Panc1 (cell line): ENCODE measurements around the gene CYB5B. TPM values are rescaled to one million over a fixed set of nuclear protein-coding genes. Genes with fewer than 3 reads are reported as not detected.

Experiments used
- ATAC-seq: fragments of 200-7000 bp; cut with Tn5 transposase; 2 replicates; pipeline ENCODE4 v1.9.1; 2020; ENCODE audit warnings: mild to moderate bottlenecking, moderate library complexity
- BruUV-seq: library from RNA; stranded (reverse); fragments of 400-500 nt; replicated peaks from 2 replicates; lab custom pipeline; 2021; lab: Mats Ljungman, UMichigan
- CTCF ChIA-PET: fragments of 300-600 bp; sonication (Branson Sonifier 250); formaldehyde crosslinking; loops from one replicate; lab custom pipeline; 2022; ENCODE audit warnings: antibody characterized with exemption; lab: Charles Lee
- POLR2A ChIA-PET: fragments of 300-600 bp; sonication (Branson Sonifier 250); formaldehyde crosslinking; loops from one replicate; lab custom pipeline; 2022; ENCODE audit warnings: antibody characterized with exemption; lab: Charles Lee
- DNase-seq: peaks from one replicate; pipeline ENCODE4 v3.0.0-alpha.2; 2010; ENCODE audit warnings: low read depth, low spot score
- H3K27ac ChIP-seq: 2 replicates; pipeline ENCODE4 v1.5.1; 2011; ENCODE audit warnings: mild to moderate bottlenecking, low read length, inconsistent platforms
- H3K27me3 ChIP-seq: fragments of 200-500 bp; sonication (Bioruptor generic); 2 replicates; pipeline ENCODE4 v1.6.0; 2014; ENCODE audit warnings: low read length, inconsistent platforms; ENCODE audit not compliant: control insufficient read depth, insufficient read depth
- H3K36me3 ChIP-seq: fragments of 200-500 bp; sonication (Bioruptor generic); 2 replicates; pipeline ENCODE4 v1.5.1; 2014; ENCODE audit warnings: inconsistent platforms, mild to moderate bottlenecking, low read length, moderate library complexity; ENCODE audit not compliant: control insufficient read depth, insufficient read depth
- H3K4me1 ChIP-seq: 2 replicates; pipeline ENCODE4 v1.5.1; 2011; ENCODE audit warnings: inconsistent platforms, mild to moderate bottlenecking, low read length, moderate library complexity; ENCODE audit not compliant: control insufficient read depth, insufficient read depth
- H3K4me3 ChIP-seq, 2 experiments: 2 replicates each; pipeline ENCODE4 v1.5.1; 2011 to 2012; ENCODE audit warnings: low read depth in 2 of 2, low read length in 2 of 2, mild to moderate bottlenecking in 2 of 2, inconsistent platforms in 1 of 2, moderate library complexity in 1 of 2
- H3K9me3 ChIP-seq: fragments of 200-500 bp; sonication (Bioruptor generic); 2 replicates; pipeline ENCODE4 v1.5.1; 2014; ENCODE audit warnings: low read depth, mild to moderate bottlenecking, inconsistent platforms, low read length, moderate library complexity; ENCODE audit not compliant: control insufficient read depth, insufficient read depth
- CTCF ChIP-seq: fragments of 450-650 bp; IDR thresholded peaks from 2 replicates; pipeline ENCODE4 v1.5.1; 2017; ENCODE audit warnings: mild to moderate bottlenecking
- POLR2AphosphoS5 ChIP-seq: IDR thresholded peaks from 2 replicates; pipeline ENCODE4 v1.6.1; 2012; ENCODE audit warnings: mild to moderate bottlenecking, low read depth, low read length, moderate library complexity
- REST ChIP-seq, 2 experiments: IDR thresholded peaks; 2 replicates each; pipeline ENCODE4 v1.6.1; 2011 to 2012; ENCODE audit warnings: low read depth in 2 of 2, control low read depth in 1 of 2, low read length in 1 of 2, mild to moderate bottlenecking in 1 of 2, moderate library complexity in 1 of 2; ENCODE audit not compliant: insufficient read depth in 1 of 2
- SIN3A ChIP-seq: IDR thresholded peaks from 2 replicates; pipeline ENCODE4 v1.6.1; 2012; ENCODE audit warnings: low read depth, mild to moderate bottlenecking, low read length, moderate library complexity, borderline replicate concordance; ENCODE audit not compliant: insufficient read depth
- TCF7L2 ChIP-seq: IDR thresholded peaks from 2 replicates; pipeline ENCODE4 v1.6.1; 2011; ENCODE audit warnings: mild to moderate bottlenecking, low read depth, low read length, inconsistent platforms
- in situ Hi-C: cut with HindIII; loops from 2 replicates; pipeline ENCODE4 v1.10.0; 2016; ENCODE audit warnings: low sequenced_read_pairs, low pct_unique_long_range_greater_than_20kb
- intact Hi-C: fragments of 100-400 bp; cut with micrococcal nuclease; formaldehyde crosslinking; loops from one replicate; pipeline ENCODE4 v1.10.0; 2022; ENCODE audit not compliant: unreplicated experiment
- total RNA-seq: library from RNA; stranded (reverse); gene quantifications from one replicate; pipeline ENCODE4 v1.2.1, GENCODE V29; 2021; ENCODE audit not compliant: unreplicated experiment

CYB5B gene
- total RNA-seq, 1 experiment from 2014 or later: 326 TPM

- ChIA-PET POLR2A (interaction anchor here (0.6 to 1.0 kb wide), 5 partner anchors 16 to 141 kb away, joined by 3 to 11 read pairs (median 4); no protein-coding TSS in a partner anchor), CTCF (no interaction called here)
- peak overlapping the region; percentile 97 for H3K27ac ChIP-seq
- intact Hi-C loops: loop anchor here (5.0 to 10.0 kb wide), 2 partner anchors 49 to 77 kb away; no protein-coding TSS in a partner anchor
- H3K27me3 ChIP-seq: no peaks in the 10 kb centered on the region
- no TSS peak for BruUV-seq
- ATAC-seq (peak; percentile 84), DNase-seq (no peak)
- H3K4me3 ChIP-seq: peak overlapping the region in 1 of 2 experiments; percentile 31; a peak in 2 of 4 replicates
- in situ Hi-C loops: no loop called here
- no peaks in the 10 kb centered on the region for H3K36me3 ChIP-seq
- H3K4me1 ChIP-seq: peaks cover 52% of the 10 kb centered on the region
- 0 out of 2 replicates have a peak, but pooled peaks have one; percentile 36 for TF ChIP-seq TCF7L2
- no peak for TF ChIP-seq REST (IDR thresholded peaks at IDR 0.05; ENCODE audit: insufficient read depth in 1 of 2, low read depth in 2 of 2, low read length in 1 of 2)
- TF ChIP-seq POLR2AphosphoS5: no peak
- peak; percentile 83 for TF ChIP-seq CTCF
- TF ChIP-seq SIN3A: no peak
- H3K9me3 ChIP-seq: no peaks in the 10 kb centered on the region
Observed at GRCh38 chr16:69397821-69398521, 26.4 kb upstream of the CYB5B start.

- intact Hi-C loops: loop anchor here (5.0 to 10.0 kb wide), 2 partner anchors 48 to 75 kb away; no protein-coding TSS in a partner anchor
- ChIA-PET POLR2A (interaction anchor here (0.6 kb wide), 1 partner anchor 14 kb away, joined by 13 read pairs; no protein-coding TSS in a partner anchor), CTCF (no interaction called here)
Observed at GRCh38 chr16:69399361-69399760, 25.1 kb upstream of the CYB5B start.

More at GRCh38 chr16:69399361-69399760, 25.1 kb upstream of the CYB5B start:
- no peaks in the 10 kb centered on the region for H3K27me3 ChIP-seq
- no TSS peak for BruUV-seq
- peaks cover 58% of the 10 kb centered on the region for H3K4me1 ChIP-seq
- DNase-seq (no peak), ATAC-seq (no peak)
- peak overlapping the region; percentile 97 for H3K27ac ChIP-seq
- H3K4me3 ChIP-seq: no peak overlapping the region
- H3K36me3 ChIP-seq: no peaks in the 10 kb centered on the region
- no peaks in the 10 kb centered on the region for H3K9me3 ChIP-seq
- no peak for TF ChIP-seq SIN3A
- TF ChIP-seq CTCF: no peak
- no peak for TF ChIP-seq TCF7L2
- TF ChIP-seq REST (IDR thresholded peaks at IDR 0.05; ENCODE audit: insufficient read depth in 1 of 2, low read depth in 2 of 2, low read length in 1 of 2): no peak
- TF ChIP-seq POLR2AphosphoS5: no peak
- in situ Hi-C loops: no loop called here
